Bronchial epithelial cell (primary cell): Measurements from ENCODE around the gene CHRM4. TPM values are rescaled to one million over a fixed set of nuclear protein-coding genes. Genes with fewer than 3 reads are reported as not detected.
A peak's percentile ranks its signal among the peaks of the same experiment; 100 is the strongest.

Experiments used
- DNase-seq: peaks from one replicate; pipeline ENCODE4 v3.0.0-alpha.2; 2010; ENCODE audit warnings: low read depth
- FAIRE-seq: peaks from 2 replicates; lab custom pipeline; 2011; peaks lifted over from hg19 to GRCh38; lab: Jason Lieb, UNC
- H3K27me3 ChIP-seq: 2 replicates; pipeline ENCODE4 v1.5.1; 2011; ENCODE audit warnings: low read length; ENCODE audit not compliant: control insufficient read depth, insufficient read depth
- H3K36me3 ChIP-seq: 2 replicates; pipeline ENCODE4 v1.5.1; 2011; ENCODE audit warnings: low read length; ENCODE audit not compliant: control insufficient read depth, insufficient read depth
- H3K4me3 ChIP-seq: 2 replicates; pipeline ENCODE4 v1.5.1; 2011; ENCODE audit warnings: mild to moderate bottlenecking, low read depth, low read length, control low read depth
- total RNA-seq: library from RNA; depleted of rRNA; stranded (reverse); fragments of >200 nt; gene quantifications from 2 replicates; pipeline ENCODE4 v1.2.1, GENCODE V29; 2014
- TF ChIP-seq, protein P1 (sequence below): IDR thresholded peaks from 2 replicates; pipeline ENCODE4 v1.5.1; 2011; ENCODE audit warnings: mild to moderate bottlenecking, moderate library complexity, low read length, control low read depth, inconsistent platforms; ENCODE audit not compliant: insufficient read depth, severe bottlenecking

The CHRM4 gene
- total RNA-seq, 1 donor from 2014 or later = not detected

DNA sequence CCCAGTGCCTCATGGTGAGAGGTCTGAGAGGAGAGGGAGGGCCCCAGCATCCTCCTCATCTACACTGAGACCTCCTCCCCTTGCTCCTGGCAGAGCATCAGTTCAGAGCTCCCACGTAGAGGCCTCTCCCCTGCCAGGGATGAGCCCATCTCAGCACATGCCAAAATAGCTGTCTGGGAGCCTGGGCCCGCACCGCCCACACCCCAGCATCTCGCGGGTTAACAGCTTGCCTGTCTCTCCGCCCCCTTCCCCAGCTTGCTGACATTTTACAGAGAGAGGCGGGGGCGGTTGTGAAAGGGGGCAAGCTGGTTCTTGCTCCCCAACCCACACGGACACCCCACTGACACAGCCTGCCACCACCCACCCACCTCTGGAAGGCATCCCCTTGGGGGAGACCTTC, 37.9 kb downstream of the CHRM4 start:
- TF ChIP-seq, protein P1, sequence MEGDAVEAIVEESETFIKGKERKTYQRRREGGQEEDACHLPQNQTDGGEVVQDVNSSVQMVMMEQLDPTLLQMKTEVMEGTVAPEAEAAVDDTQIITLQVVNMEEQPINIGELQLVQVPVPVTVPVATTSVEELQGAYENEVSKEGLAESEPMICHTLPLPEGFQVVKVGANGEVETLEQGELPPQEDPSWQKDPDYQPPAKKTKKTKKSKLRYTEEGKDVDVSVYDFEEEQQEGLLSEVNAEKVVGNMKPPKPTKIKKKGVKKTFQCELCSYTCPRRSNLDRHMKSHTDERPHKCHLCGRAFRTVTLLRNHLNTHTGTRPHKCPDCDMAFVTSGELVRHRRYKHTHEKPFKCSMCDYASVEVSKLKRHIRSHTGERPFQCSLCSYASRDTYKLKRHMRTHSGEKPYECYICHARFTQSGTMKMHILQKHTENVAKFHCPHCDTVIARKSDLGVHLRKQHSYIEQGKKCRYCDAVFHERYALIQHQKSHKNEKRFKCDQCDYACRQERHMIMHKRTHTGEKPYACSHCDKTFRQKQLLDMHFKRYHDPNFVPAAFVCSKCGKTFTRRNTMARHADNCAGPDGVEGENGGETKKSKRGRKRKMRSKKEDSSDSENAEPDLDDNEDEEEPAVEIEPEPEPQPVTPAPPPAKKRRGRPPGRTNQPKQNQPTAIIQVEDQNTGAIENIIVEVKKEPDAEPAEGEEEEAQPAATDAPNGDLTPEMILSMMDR = no peak
- no peak for FAIRE-seq
- H3K36me3 ChIP-seq = peaks cover 4% of the 10 kb centered on the region
- H3K27me3 ChIP-seq = no peaks in the 10 kb centered on the region
- peak; percentile 38 for DNase-seq
- H3K4me3 ChIP-seq = no peak overlapping the region

- no peak for FAIRE-seq
Observed at GRCh38 chr11:46352063-46352841, 39.3 kb downstream of the CHRM4 start.

DNA sequence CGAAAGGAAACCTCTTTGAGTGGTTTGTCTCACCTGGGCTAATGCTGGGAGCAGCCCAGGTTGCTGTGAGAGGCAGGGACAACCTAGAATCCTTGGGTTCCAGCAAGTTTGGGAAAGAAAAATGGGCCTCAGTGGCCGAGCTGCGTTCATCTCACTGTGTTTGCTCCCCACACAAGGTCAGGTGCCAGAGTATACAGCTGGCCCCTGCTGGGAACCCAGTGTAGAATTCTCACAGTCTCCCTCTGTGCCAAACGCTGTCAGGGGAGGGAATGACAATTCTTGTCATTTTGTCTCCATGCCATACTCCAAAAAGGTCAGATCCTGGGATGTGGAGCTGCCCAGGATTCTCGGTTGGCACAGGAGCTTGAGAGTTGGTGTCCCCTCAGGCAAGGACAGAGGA, 40.0 kb downstream of the CHRM4 start:
- peaks cover 6% of the 10 kb centered on the region for H3K36me3 ChIP-seq
- H3K4me3 ChIP-seq = no peak overlapping the region
- H3K27me3 ChIP-seq = no peaks in the 10 kb centered on the region
- FAIRE-seq (no peak), DNase-seq (no peak)
- TF ChIP-seq, protein P1 = no peak

More at GRCh38 chr11:46352063-46352841, 39.3 kb downstream of the CHRM4 start:
- no peak for DNase-seq
- peaks cover 6% of the 10 kb centered on the region for H3K36me3 ChIP-seq
- H3K4me3 ChIP-seq = no peak overlapping the region
- no peaks in the 10 kb centered on the region for H3K27me3 ChIP-seq
- TF ChIP-seq, protein P1 = peak; percentile 89

DNA sequence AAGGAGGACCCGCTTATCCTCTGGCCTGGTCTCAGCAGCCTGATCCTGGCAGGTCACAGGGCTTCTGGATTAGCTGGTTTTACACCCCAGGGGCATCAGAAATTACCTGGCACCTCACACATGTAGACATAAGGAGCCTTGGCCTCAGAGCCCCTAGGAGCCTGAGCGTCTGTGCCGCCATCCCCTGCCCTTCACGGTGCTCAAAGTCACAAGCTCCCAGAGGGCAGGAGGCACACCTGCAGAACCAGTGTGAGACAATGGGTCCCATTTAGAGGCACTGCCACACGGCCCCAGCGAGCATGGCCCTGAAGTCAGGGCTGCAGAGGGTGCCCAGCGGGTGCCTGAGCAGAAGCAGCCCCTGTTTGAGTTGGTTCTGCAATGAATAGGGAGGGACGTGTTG, 40.4 kb downstream of the CHRM4 start:
- DNase-seq (no peak), FAIRE-seq (no peak)
- TF ChIP-seq, protein P1 = no peak
- H3K27me3 ChIP-seq = no peaks in the 10 kb centered on the region
- no peak overlapping the region for H3K4me3 ChIP-seq
- peaks cover 2% of the 10 kb centered on the region for H3K36me3 ChIP-seq

- FAIRE-seq (no peak), DNase-seq (no peak)
- Histone ChIP-seq H3K27me3 (no peaks in the 10 kb centered on the region), H3K36me3 (peaks cover 1% of the 10 kb centered on the region), H3K4me3 (no peak overlapping the region)
- TF ChIP-seq, protein P1 = no peak
Observed at GRCh38 chr11:46350695-46351094, 40.9 kb downstream of the CHRM4 start.
